ENCODE measurements around the gene HYDIN.
"Not testable (repeated sequence)": the region's sequence is repeated elsewhere in the genome, so short reads cannot be mapped to it uniquely, and the experiment has no call there.

HYDIN gene

DNA sequence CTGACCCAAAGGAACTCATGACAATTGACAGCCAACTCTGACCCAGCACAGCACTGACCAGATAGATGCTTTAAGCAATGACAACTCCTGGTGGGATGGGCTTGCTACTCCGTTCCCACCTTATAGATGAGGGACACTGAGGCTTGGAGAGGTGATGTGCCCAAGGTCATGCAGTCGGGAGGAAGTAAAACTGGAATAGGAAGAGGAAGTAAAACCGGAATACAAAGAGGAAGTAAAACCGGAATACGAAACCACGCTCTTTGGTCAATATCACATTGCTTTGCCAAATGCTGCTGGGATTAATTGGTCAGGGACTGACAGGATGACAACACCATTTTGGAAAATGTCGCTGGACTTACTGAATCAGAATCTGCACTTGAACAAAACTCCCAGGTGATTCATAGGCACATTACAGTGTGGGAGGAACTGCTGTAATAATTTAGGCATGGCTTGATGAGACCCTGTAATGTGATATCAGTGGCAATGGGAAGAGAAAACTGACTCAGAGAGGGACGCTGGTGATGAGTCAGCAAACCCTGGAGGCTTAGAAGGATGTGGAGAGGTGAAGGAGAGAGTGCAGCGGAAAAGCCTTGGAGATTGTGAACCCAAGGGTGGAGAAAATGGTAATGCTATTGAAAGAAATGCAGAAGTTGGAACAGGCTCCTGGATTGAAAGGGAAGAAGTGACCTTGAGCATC is 243.4 kb downstream of the HYDIN start:
- not testable (repeated sequence) for FAIRE-seq

DNA sequence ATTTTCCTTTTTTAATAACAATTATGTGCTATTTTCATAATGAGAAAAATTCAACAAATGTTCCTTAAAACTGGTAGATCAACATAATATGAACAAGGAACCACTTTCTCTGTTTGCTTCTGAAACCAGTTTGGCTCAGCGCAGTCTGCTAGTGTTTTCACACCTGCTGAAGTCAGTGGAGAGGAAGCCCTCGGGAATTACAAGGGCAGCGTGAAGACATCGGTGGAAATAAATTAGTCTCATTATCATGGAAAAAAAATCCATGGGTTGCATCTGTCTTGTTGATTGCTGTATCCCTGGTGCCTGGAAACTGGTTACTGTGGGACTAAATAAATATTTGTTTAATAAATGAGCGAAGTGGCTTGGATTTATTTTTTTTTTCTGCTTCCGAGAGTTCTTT is 245.8 kb downstream of the HYDIN start:
- FAIRE-seq, result not testable (repeated sequence)

DNA sequence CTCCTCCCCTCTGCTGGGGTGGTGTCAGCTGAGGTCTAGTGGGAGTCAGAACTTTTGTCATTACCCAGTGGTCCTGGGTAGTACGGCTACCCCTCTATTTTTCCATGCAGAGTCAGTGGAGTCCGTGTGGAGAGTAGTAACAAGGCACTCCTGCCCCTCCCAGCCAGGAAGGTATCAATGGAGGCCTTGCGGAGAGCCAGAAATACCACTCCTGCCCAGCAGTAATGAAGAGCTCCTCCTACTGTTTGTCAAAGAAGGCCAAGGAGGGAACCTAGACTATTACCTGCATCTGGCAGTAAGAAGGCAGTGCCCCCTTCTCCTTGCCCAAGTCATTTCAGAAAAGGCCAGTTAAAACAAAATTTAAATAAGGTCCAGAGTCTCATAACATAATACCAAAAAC is 262.2 kb downstream of the HYDIN start:
- not testable (repeated sequence) for FAIRE-seq

DNA sequence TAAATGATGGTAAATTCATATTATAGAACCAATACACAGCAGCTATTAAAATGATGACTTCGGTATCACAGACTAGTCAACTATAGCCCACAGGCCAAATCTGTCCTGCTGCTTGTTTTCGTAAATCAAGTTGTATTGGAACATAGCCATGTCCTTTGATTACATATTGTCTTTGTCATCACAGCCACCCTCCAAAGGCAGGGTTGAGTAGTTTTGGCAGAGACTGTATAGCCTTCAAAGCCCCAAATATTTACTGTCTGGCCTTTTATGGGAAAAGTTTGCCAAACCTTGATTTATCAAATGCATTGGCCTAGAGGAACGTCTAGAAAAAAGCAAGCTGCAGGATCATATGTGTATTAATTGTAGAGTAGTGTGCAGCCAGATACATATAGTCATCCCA is 270.4 kb downstream of the HYDIN start:
- not testable (repeated sequence) for FAIRE-seq

DNA sequence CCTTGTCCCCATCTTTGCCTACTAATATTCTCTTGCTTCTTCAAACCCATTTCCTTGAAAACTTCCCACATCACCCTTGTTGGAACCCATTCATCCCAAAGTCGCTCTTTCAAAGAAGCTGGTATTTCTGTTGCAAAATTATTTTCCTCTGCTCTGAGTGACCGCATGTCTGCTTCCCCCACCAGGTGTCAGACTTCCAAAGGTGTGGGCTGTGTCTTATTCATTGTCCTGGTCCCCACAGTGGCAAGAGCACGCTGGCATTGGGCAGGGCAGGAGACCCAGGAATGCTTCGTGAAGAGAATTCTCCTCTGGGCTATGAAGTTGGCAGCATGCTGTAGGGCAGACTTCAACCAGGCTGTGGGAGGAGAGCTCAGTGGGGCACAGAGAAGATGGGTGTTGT is 275.6 kb downstream of the HYDIN start:
- FAIRE-seq, result not testable (repeated sequence)

DNA sequence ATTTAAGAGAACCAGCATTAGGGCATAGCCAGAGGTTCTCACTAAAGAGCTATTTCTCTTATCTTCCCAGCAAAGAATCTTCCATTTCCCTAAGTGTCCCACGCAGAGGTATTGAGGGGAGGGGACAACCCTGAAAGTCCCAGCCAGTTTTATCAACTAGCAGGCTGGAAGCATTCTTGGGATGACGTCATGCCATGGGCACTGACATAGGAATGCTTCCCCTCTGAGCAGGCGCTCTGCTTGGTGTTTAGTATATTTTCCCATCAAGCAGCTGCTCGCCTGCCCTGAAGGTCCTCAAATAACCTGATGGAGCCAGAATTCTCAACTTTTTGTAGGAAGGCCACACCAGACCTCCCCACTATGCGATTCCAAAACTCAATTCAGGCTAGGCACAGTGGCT is 276.7 kb downstream of the HYDIN start:
- not testable (repeated sequence) for FAIRE-seq

DNA sequence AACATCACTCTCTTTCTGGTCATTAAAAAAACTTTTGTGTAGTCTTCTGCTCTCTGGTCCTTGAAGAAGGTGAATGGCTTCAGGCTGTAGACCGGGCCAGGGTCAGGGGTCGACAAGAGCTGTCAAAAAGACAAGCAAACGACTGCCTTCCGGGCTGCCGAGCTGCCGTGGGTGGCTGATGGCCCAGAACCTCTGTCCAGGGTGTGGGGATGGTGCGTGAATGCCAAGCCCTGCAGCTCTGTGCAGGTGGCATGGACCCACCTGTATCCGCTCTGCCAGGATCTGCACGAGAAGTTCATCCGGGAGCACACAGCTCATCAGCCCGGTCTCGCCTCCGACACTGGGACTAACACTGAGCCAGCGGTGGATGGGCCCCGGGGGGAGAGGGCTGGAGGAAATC is 287.0 kb downstream of the HYDIN start:
- not testable (repeated sequence) for FAIRE-seq

DNA sequence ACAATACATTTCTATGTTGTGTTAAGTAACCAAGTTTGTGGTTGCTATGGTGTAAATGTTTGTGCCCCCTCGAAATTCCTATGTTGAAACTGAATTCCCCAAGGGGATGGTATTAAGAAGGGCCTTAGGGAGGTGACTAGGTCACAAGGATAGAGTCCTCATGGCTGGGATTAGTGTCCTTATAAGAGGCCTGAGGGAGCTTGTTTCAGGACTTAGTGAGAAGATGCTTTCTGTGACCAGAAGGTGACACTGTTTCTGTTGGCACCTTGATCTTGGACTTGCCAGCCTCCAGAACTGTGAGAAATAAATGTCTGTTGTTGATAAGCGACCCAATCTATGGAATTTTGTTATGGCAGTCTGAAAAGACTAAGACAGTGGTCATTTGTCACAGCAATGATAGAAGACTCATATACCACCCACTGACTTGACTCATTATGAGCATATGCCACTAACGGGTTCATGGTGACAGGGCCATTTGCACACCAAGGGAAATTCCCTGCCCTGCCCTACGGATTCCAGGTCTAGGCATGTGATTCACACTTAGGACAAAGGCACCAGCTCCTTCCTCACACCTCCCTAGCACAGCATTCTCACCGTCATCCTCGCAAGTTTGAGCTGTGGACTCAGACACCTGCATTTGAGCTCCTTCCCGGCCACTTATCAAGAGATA is 290.7 kb downstream of the HYDIN start:
- not testable (repeated sequence) for FAIRE-seq

DNA sequence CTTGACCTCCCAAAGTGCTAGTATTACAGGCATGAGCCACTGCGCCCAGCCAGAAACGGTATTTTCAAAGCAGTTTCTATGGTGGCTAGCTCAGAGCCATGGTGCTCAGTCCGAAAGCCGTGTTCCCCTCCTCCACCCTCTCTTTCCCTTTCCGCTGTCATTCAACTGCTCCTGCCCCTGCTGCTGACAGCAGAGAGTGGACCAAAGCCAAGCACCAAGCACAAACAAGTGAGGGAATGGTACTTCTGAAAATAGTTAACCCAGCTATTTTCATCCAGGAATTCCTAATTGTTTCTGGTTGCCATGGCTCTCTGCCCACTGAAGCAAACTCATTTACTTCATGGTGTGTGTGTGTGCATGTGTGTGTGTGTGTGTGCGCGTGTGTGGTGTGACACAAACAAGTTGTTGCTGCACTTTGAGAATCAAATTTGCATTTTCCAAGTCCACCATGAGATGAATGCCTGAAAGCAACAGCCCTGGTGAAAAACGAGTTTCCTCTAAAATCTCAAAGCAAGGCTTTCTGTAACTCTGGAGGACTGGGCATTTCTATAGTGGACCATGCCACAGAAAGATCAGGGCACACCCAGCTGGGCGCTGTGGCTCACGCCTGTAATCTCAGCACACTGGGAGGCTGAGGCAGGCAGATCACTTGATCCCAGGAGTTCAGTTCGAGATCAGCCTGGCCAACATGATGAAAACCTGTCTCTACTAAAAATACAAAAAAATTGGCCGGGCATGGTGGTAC is 293.6 kb downstream of the HYDIN start:
- FAIRE-seq, result not testable (repeated sequence)

DNA sequence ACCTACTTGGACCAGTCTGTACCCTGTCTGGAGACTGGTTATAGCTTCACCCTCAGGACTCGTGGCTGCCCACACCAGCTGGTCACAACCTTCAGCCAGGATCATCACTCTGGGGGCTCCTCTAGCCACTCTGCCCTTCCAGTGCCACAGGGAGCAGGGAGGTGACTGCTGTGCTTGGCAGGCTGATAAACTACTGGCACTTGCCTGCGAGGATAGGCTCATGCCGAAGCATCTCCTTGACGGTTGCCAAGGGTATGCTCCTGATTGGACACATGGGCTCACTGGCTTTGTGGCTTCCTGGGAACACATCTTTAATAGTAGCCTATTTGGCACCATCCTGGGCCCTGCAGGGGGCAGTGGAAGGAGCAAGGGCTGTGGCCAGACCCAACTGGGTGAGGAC is 295.2 kb downstream of the HYDIN start:
- not testable (repeated sequence) for FAIRE-seq

DNA sequence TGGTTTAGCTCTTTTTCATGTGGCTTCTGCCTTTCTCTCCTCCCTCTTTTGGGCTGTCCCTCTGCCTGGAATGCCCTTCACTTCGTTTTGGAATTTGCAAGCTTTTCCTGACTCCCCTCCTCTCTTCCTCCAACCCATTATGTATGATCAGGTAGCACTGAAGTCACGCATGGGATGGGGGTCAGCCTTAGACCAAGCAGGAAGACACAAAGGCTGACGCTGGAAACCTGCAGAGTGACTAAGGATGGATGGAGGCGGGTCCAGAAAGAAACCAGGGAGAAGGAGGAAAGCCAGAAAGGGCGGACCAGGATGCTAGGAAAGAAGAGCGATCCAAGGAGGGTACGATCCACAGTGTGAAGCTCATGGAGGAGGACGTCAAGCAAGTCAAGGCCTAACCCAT is 296.8 kb downstream of the HYDIN start:
- FAIRE-seq, result not testable (repeated sequence)

DNA sequence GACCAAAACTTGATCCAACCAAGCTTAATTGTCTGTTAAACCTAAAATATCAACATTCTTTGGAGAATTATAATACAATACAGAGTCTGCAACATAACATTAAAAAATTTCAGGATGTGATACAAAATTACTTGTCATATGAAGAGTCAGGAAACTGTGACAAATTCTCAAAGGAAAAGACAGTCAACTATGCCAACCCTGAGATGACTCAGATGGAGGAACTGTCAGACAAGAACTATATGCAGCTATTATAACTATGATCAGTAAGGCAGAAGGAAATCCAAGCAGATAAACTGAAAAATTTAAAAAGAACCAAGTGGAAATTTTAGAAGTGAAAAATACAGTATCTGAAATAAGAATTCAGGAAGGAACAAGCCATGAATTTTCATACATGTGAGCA is 299.8 kb downstream of the HYDIN start:
- not testable (repeated sequence) for FAIRE-seq

DNA sequence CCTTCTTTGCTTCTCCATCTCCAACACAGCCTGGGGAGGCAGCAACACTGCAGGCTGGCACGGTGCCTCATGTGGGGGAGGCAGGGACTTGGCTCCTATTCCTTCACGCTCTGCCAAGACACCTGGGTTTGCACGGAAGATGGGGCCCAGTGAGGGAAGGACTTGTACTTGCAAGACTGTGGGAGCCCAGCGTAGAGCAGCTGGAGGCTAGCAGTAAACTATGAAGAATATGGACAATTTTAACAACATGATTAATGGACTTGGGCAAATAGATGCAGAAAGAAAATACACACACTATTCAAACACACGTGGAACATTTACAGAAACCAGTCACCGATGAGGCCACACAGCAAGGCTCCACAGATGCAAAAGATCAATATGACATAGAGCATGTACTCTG is 308.4 kb downstream of the HYDIN start:
- FAIRE-seq, result not testable (repeated sequence)

DNA sequence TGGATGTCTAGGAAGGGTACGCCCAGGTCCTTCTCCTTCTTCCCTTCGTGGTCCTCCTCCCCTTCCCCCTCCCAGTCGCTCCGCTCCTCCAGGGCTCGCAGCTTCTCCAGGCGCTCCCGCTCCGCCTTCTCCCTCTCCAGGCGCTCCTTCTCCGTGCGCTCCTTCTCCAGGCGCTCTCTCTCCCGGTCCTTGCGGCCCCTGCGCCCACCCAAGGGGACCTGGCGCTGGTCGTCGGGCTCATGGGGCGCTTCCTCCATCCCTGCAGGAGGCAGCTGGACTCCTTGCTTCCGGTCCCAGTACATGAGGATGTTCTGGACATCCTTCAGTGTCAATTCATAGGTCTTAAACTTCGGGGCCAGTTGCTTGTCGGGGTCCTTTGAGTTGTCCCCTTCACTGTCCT is 309.9 kb downstream of the HYDIN start:
- not testable (repeated sequence) for FAIRE-seq

DNA sequence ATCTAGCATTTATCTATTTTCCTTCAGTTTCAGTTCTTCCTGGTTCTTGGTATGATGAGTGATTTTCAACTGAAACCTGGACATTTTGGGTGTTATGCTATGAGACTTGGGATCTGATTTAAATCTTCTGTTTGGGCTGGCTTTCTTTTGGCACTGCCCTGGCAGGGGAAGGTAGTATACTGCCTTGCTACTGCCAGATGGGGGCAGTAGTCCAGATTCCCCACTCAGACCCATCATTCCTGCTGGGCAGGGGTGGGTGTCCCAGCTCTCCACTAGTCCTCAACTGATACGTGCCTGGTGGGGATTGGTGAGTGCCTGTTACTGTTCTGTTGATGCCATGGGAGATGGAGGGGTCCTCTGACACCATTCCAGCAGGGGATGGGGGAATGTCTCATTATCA is 342.3 kb downstream of the HYDIN start:
- FAIRE-seq, result not testable (repeated sequence)

DNA sequence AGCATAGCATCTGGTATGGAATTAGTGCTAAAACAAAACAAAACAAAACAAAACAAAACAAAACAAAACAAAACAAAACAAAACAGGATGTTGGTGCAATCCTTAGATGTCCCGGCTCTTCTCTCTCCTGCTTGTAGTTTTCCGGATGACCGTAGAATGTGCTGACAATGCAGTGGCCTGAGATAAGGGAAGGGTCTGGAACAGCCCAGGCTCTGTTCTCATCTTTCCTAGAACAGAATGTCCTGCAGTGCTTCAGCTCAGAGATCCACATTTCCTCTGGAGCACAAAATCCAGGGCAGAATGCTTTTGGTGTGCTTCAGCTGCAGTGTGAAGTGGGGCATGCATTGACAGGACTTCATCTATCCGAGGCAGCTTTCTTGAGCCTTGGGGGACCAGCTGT is 345.9 kb downstream of the HYDIN start:
- FAIRE-seq, result not testable (repeated sequence)

DNA sequence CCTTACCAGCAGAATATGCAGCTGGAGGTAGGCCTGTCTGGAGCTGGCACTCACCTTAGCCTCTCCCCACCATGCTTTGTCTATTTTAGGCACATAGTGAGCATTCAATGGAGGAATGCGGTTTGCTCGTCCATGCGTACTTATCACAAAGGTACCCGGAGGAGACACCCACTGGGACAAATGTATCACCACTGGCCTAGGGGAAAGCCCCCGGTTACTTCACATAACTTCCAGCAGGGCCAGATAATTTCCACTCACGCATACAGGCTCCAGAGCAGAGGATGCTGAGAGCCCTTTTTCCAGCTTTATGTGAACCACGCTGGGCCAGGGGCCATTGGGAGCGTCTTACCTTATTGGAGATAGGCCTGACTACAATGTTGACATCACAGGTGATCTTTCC is 348.2 kb downstream of the HYDIN start:
- not testable (repeated sequence) for FAIRE-seq

DNA sequence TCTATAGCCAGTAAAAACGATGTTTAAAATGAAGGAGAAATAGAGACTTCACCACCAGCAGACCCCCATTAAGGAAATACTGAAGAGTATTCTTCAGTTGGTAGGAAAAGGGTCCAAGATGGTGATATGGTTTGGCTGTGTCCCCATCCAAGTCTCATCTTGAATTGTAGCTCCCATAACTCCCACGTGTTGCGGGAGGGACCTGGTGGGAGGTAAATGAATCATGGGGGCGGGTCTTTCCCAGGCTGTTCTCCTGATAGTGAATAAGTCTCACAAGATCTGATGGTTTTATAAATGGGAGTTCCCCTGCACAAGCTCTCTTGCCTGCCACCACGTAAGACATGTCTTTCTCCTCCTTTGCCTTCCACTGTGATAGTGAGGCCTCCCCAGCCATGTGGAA is 352.6 kb downstream of the HYDIN start:
- FAIRE-seq, result not testable (repeated sequence)

DNA sequence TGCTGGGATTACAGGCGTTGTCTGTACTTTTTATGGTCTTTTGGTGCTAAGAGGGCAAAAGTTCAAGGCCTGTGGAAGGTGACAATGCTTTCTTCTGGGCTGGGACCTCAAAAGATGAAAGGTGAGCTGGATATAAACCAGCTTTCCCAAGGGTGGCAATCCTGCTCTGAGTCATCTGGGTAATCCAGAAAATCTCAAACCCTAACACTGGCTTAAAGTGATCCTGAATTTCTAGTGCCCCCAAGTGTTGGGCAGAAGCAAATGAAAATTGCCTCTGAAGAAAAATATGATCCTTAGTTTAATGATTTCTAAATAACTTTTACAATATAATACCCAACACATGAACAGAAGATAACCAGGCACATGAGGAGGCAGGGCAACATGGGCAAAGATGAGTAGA is 354.1 kb downstream of the HYDIN start:
- FAIRE-seq, result not testable (repeated sequence)

DNA sequence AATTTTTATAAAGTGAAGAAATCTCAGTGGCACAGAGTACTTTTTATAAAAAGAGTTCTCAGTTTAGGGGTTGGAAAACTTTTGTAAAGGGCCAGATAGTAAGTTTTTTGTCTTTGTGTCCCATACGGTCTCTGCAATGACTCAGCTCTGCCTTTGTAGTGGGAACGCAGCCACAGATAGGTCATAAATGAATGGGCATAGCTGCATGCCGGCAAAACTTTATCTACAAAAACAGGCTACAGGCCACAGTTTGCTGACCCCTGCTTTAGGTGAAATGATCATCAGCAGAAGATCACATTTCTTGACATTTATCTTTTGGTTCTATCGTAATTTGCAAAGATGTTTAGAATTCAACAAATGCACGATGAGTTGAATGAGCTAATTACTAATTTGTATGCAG is 365.8 kb downstream of the HYDIN start:
- not testable (repeated sequence) for FAIRE-seq

DNA sequence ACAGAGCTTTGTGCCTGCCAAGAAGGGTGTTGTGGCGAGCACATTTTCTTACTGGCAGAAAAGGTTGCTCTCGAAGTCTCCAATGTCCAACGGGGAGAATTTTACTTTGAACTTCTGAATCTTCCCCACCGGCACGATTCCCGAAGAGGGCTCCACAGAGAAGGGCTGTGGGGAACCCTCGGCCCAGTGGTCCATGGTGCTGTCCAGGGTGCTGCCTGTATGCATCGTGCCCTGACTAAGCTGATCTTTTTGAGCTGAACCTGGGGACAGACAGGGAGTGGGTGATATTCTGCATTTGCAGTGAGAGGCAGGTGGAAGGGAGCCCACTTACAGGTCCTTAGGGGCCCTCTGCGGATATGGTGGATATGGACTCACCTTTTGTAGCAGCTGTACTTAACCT is 368.5 kb downstream of the HYDIN start:
- not testable (repeated sequence) for FAIRE-seq

DNA sequence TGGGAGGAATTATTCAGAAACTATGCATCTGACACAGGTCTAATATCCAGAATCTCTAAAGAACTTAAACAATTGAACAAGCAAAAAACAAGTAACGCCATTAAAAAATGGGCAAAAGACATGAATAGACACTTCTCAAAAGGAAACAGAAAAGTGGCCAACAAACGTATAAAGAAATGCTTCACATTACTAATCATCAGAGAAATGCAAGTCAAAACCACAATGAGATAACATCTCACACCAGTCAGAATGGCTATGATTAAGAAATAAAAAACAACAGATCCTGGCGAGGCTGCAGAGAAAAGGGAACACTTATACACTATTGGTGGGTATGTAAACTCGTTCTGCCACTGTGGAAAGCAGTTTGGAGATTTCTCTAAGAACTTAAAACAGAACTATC is 379.2 kb downstream of the HYDIN start:
- not testable (repeated sequence) for FAIRE-seq

DNA sequence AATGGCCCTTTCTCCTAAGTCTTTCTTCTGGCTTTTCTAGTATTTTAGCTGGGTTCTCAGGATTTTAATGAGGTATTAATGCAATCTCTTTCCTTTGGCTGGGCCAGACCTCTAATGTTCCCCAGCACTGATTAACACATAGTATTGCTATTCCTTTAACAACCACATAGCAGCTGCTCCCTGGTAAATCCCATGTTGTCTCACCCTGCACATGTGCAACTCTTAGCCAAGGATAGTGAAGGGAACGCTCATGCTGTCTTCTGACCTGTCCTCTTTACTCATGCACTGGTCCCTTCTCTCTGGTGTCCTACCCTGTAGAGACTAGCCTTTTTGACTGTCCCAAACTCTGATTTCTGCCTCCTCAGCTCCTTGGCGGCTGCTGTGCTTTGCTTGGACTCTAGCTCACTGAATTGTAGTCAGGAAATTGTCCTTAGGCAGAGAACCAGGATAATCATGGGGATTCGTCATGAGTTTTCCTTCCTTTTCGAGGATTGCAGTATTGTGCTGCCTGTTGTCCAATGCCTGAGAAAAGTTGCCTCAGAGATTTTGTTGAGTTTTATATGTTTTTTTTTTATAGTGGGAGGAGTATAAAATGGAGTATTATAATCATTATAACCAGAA is 406.9 kb downstream of the HYDIN start:
- not testable (repeated sequence) for FAIRE-seq
